ENCODE data around the gene MAST4.
"Not testable (repeated sequence)": the region's sequence is repeated elsewhere in the genome, so short reads cannot be mapped to it uniquely, and the experiment has no call there.

MAST4 gene

GRCh38 chr5:67115246-67115645, 519.1 kb downstream of the MAST4 start:
- Histone ChIP-seq H3K9ac (ENCODE audit: low read length) (no peak overlapping the region), H3K36me3 (ENCODE audit: control insufficient read depth, insufficient read depth, low read length) (no peaks in the 10 kb centered on the region), H3K27me3 (ENCODE audit: control insufficient read depth, insufficient read depth, low read length) (no peaks in the 10 kb centered on the region), H3K4me3 (ENCODE audit: low read depth, low read length) (no peak overlapping the region), H3K9me3 (ENCODE audit: control insufficient read depth, insufficient read depth, low read depth, low read length) (no peaks in the 10 kb centered on the region), H3K4me1 (ENCODE audit: control insufficient read depth, insufficient read depth, low read length) (peaks cover 5% of the 10 kb centered on the region; the same call in 1 of the 2 replicates), H3K27ac (ENCODE audit: low read depth, low read length) (no peak overlapping the region)

GRCh38 chr5:67115817-67116216, 519.6 kb downstream of the MAST4 start:
- Histone ChIP-seq H3K27ac (ENCODE audit: low read depth, low read length) (no peak overlapping the region), H3K36me3 (ENCODE audit: control insufficient read depth, insufficient read depth, low read length) (no peaks in the 10 kb centered on the region), H3K27me3 (ENCODE audit: control insufficient read depth, insufficient read depth, low read length) (no peaks in the 10 kb centered on the region)

GRCh38 chr5:67118050-67118620, 521.9 kb downstream of the MAST4 start:
- H3K9me3 ChIP-seq (ENCODE audit: control insufficient read depth, insufficient read depth, low read depth, low read length) = no peaks in the 10 kb centered on the region
- H3K27ac ChIP-seq (ENCODE audit: low read depth, low read length) = no peak overlapping the region
- no peaks in the 10 kb centered on the region for H3K36me3 ChIP-seq (ENCODE audit: control insufficient read depth, insufficient read depth, low read length)

More at GRCh38 chr5:67115817-67116216, 519.6 kb downstream of the MAST4 start:
- H3K9ac ChIP-seq (ENCODE audit: low read length) = no peak overlapping the region
- no peaks in the 10 kb centered on the region for H3K9me3 ChIP-seq (ENCODE audit: control insufficient read depth, insufficient read depth, low read depth, low read length)
- H3K4me1 ChIP-seq (ENCODE audit: control insufficient read depth, insufficient read depth, low read length) = peaks cover 5% of the 10 kb centered on the region; the same call in 1 of the 2 replicates
- H3K4me3 ChIP-seq (ENCODE audit: low read depth, low read length) = no peak overlapping the region

GRCh38 chr5:67119010-67119409, 522.8 kb downstream of the MAST4 start:
- no peak overlapping the region for H3K4me3 ChIP-seq (ENCODE audit: low read depth, low read length)
- no peak overlapping the region for H3K9ac ChIP-seq (ENCODE audit: low read length)
- no peaks in the 10 kb centered on the region for H3K9me3 ChIP-seq (ENCODE audit: control insufficient read depth, insufficient read depth, low read depth, low read length)
- peaks cover 5% of the 10 kb centered on the region; the same call in 1 of the 2 replicates for H3K4me1 ChIP-seq (ENCODE audit: control insufficient read depth, insufficient read depth, low read length)
- H3K27me3 ChIP-seq (ENCODE audit: control insufficient read depth, insufficient read depth, low read length) = no peaks in the 10 kb centered on the region
- H3K27ac ChIP-seq (ENCODE audit: low read depth, low read length) = no peak overlapping the region
- no peaks in the 10 kb centered on the region for H3K36me3 ChIP-seq (ENCODE audit: control insufficient read depth, insufficient read depth, low read length)

More at GRCh38 chr5:67118050-67118620, 521.9 kb downstream of the MAST4 start:
- Histone ChIP-seq H3K4me1 (ENCODE audit: control insufficient read depth, insufficient read depth, low read length) (peaks cover 5% of the 10 kb centered on the region; the same call in 1 of the 2 replicates), H3K9ac (ENCODE audit: low read length) (no peak overlapping the region), H3K4me3 (ENCODE audit: low read depth, low read length) (no peak overlapping the region), H3K27me3 (ENCODE audit: control insufficient read depth, insufficient read depth, low read length) (no peaks in the 10 kb centered on the region)

- Histone ChIP-seq H3K9ac (ENCODE audit: low read length) (no peak overlapping the region), H3K9me3 (ENCODE audit: control insufficient read depth, insufficient read depth, low read depth, low read length) (no peaks in the 10 kb centered on the region), H3K27ac (ENCODE audit: low read depth, low read length) (no peak overlapping the region), H3K4me3 (ENCODE audit: low read depth, low read length) (no peak overlapping the region), H3K27me3 (ENCODE audit: control insufficient read depth, insufficient read depth, low read length) (no peaks in the 10 kb centered on the region), H3K36me3 (ENCODE audit: control insufficient read depth, insufficient read depth, low read length) (no peaks in the 10 kb centered on the region), H3K4me1 (ENCODE audit: control insufficient read depth, insufficient read depth, low read length) (peaks cover 5% of the 10 kb centered on the region; the same call in 1 of the 2 replicates)
Observed at GRCh38 chr5:67120032-67120431, 523.8 kb downstream of the MAST4 start.

GRCh38 chr5:67123819-67124218, 527.6 kb downstream of the MAST4 start:
- no peak overlapping the region for H3K4me3 ChIP-seq (ENCODE audit: low read depth, low read length)
- no peaks in the 10 kb centered on the region for H3K27me3 ChIP-seq (ENCODE audit: control insufficient read depth, insufficient read depth, low read length)
- H3K9me3 ChIP-seq (ENCODE audit: control insufficient read depth, insufficient read depth, low read depth, low read length) = no peaks in the 10 kb centered on the region
- no peaks in the 10 kb centered on the region for H3K4me1 ChIP-seq (ENCODE audit: control insufficient read depth, insufficient read depth, low read length)
- H3K9ac ChIP-seq (ENCODE audit: low read length) = no peak overlapping the region
- no peaks in the 10 kb centered on the region for H3K36me3 ChIP-seq (ENCODE audit: control insufficient read depth, insufficient read depth, low read length)
- no peak overlapping the region for H3K27ac ChIP-seq (ENCODE audit: low read depth, low read length)

GRCh38 chr5:67124556-67124955, 528.4 kb downstream of the MAST4 start:
- no peaks in the 10 kb centered on the region for H3K9me3 ChIP-seq (ENCODE audit: control insufficient read depth, insufficient read depth, low read depth, low read length)
- H3K4me3 ChIP-seq (ENCODE audit: low read depth, low read length) = no peak overlapping the region
- no peaks in the 10 kb centered on the region for H3K36me3 ChIP-seq (ENCODE audit: control insufficient read depth, insufficient read depth, low read length)
- no peak overlapping the region for H3K27ac ChIP-seq (ENCODE audit: low read depth, low read length)
- no peaks in the 10 kb centered on the region for H3K4me1 ChIP-seq (ENCODE audit: control insufficient read depth, insufficient read depth, low read length)
- H3K9ac ChIP-seq (ENCODE audit: low read length) = no peak overlapping the region
- H3K27me3 ChIP-seq (ENCODE audit: control insufficient read depth, insufficient read depth, low read length) = no peaks in the 10 kb centered on the region

- not testable (repeated sequence) for H3K4me3 ChIP-seq (ENCODE audit: low read depth, low read length); H3K27me3 ChIP-seq (ENCODE audit: control insufficient read depth, insufficient read depth, low read length); H3K4me1 ChIP-seq (ENCODE audit: control insufficient read depth, insufficient read depth, low read length); H3K9me3 ChIP-seq (ENCODE audit: control insufficient read depth, insufficient read depth, low read depth, low read length); H3K9ac ChIP-seq (ENCODE audit: low read length); H3K27ac ChIP-seq (ENCODE audit: low read depth, low read length); H3K36me3 ChIP-seq (ENCODE audit: control insufficient read depth, insufficient read depth, low read length)
Observed at GRCh38 chr5:67127347-67127895, 531.2 kb downstream of the MAST4 start.

- H3K9me3 ChIP-seq (ENCODE audit: control insufficient read depth, insufficient read depth, low read depth, low read length) = no peaks in the 10 kb centered on the region
- H3K4me1 ChIP-seq (ENCODE audit: control insufficient read depth, insufficient read depth, low read length) = no peaks in the 10 kb centered on the region
- H3K9ac ChIP-seq (ENCODE audit: low read length) = no peak overlapping the region
- H3K4me3 ChIP-seq (ENCODE audit: low read depth, low read length) = no peak overlapping the region
- no peak overlapping the region for H3K27ac ChIP-seq (ENCODE audit: low read depth, low read length)
- no peaks in the 10 kb centered on the region for H3K27me3 ChIP-seq (ENCODE audit: control insufficient read depth, insufficient read depth, low read length)
- no peaks in the 10 kb centered on the region for H3K36me3 ChIP-seq (ENCODE audit: control insufficient read depth, insufficient read depth, low read length)
Observed at GRCh38 chr5:67129768-67130167, 533.6 kb downstream of the MAST4 start.

GRCh38 chr5:67133217-67133616, 537.0 kb downstream of the MAST4 start:
- no peaks in the 10 kb centered on the region for H3K9me3 ChIP-seq (ENCODE audit: control insufficient read depth, insufficient read depth, low read depth, low read length)
- no peak overlapping the region for H3K9ac ChIP-seq (ENCODE audit: low read length)
- H3K4me1 ChIP-seq (ENCODE audit: control insufficient read depth, insufficient read depth, low read length) = no peaks in the 10 kb centered on the region
- H3K27me3 ChIP-seq (ENCODE audit: control insufficient read depth, insufficient read depth, low read length) = no peaks in the 10 kb centered on the region
- H3K4me3 ChIP-seq (ENCODE audit: low read depth, low read length) = no peak overlapping the region
- H3K36me3 ChIP-seq (ENCODE audit: control insufficient read depth, insufficient read depth, low read length) = no peaks in the 10 kb centered on the region
- no peak overlapping the region for H3K27ac ChIP-seq (ENCODE audit: low read depth, low read length)

GRCh38 chr5:67133776-67134175, 537.6 kb downstream of the MAST4 start:
- H3K36me3 ChIP-seq (ENCODE audit: control insufficient read depth, insufficient read depth, low read length) = no peaks in the 10 kb centered on the region
- no peaks in the 10 kb centered on the region for H3K9me3 ChIP-seq (ENCODE audit: control insufficient read depth, insufficient read depth, low read depth, low read length)
- no peak overlapping the region for H3K27ac ChIP-seq (ENCODE audit: low read depth, low read length)

More at GRCh38 chr5:67133776-67134175, 537.6 kb downstream of the MAST4 start:
- Histone ChIP-seq H3K4me3 (ENCODE audit: low read depth, low read length) (no peak overlapping the region), H3K27me3 (ENCODE audit: control insufficient read depth, insufficient read depth, low read length) (no peaks in the 10 kb centered on the region), H3K4me1 (ENCODE audit: control insufficient read depth, insufficient read depth, low read length) (no peaks in the 10 kb centered on the region), H3K9ac (ENCODE audit: low read length) (no peak overlapping the region)

Measured in HUES6 (cell line).